Measurements from ENCODE around the gene RXRA.
A peak's percentile ranks its signal among the peaks of the same experiment; 100 is the strongest.

Gene RXRA

DNA sequence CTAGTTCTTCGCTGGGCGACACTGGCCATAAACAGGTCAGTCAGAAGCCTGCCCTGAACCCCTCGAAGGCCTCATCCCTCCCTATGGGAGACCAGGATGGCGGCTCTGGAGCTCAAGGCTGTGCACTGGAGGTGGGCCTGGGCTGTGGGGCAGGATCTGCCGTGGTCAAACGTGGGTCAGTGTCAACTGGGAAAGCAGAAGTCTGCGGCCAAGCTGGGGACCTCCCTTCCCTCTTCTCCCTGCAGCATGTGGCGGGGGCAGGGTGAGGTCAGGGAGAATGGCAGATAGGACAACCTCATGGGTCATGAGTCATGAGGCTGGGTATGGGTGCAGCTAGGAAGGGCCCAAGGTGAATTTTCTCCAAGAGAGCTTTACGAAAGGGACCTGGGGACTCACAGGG, 132.9 kb downstream of the RXRA start:
- no peak for DNase-seq (ENCODE audit: low read depth)
- H3K4me3 ChIP-seq (ENCODE audit: low read length) = no peak overlapping the region
- TF ChIP-seq, protein P1, sequence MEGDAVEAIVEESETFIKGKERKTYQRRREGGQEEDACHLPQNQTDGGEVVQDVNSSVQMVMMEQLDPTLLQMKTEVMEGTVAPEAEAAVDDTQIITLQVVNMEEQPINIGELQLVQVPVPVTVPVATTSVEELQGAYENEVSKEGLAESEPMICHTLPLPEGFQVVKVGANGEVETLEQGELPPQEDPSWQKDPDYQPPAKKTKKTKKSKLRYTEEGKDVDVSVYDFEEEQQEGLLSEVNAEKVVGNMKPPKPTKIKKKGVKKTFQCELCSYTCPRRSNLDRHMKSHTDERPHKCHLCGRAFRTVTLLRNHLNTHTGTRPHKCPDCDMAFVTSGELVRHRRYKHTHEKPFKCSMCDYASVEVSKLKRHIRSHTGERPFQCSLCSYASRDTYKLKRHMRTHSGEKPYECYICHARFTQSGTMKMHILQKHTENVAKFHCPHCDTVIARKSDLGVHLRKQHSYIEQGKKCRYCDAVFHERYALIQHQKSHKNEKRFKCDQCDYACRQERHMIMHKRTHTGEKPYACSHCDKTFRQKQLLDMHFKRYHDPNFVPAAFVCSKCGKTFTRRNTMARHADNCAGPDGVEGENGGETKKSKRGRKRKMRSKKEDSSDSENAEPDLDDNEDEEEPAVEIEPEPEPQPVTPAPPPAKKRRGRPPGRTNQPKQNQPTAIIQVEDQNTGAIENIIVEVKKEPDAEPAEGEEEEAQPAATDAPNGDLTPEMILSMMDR (conservative IDR thresholded peaks at IDR 0.05; ENCODE audit: low read length) = no peak

DNA sequence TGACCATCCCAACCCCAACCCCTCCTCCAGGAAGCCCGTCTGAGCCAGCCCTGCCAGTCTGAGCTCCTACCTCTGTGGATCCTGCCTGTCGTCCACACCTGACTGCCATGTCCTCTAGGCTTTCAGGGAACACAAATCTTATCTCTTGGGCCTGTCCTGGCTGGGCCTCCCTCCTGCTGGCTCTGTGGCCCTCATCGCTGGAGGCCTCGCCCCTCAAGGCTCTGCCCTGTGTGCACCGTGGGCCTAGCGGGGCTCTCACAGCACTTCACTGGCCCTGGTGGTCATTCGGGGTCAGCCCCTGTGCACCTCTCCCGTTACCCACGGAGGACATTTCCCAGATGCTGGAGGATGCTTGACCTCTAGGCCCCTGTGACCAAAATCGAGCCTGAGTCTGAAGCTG, 133.3 kb downstream of the RXRA start:
- H3K4me3 ChIP-seq (ENCODE audit: low read length) = no peak overlapping the region
- TF ChIP-seq, protein P1 (conservative IDR thresholded peaks at IDR 0.05; ENCODE audit: low read length) = no peak
- DNase-seq (ENCODE audit: low read depth) = no peak

DNA sequence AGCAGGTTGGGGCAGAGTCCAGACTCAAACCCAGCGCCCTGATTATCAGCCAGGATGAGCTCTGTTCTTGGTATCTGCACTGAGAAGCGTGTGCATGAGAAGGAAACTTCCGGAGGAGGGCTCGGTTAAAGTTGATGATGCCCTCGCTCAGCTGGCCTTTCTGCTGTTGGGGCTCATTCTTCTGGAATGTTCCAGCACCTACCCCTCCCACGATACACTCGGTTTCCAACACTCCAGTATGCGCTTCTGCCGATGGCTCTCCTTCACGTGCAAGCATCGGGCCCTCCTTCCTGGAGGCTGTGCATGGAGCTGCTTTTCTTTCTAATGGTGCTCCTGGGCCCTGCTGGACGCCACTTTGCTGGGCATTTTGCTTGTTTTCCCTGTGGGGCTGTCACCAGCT, 134.0 kb downstream of the RXRA start:
- no peak overlapping the region for H3K4me3 ChIP-seq (ENCODE audit: low read length)
- DNase-seq (ENCODE audit: low read depth) = no peak
- TF ChIP-seq, protein P1 (conservative IDR thresholded peaks at IDR 0.05; ENCODE audit: low read length) = no peak

DNA sequence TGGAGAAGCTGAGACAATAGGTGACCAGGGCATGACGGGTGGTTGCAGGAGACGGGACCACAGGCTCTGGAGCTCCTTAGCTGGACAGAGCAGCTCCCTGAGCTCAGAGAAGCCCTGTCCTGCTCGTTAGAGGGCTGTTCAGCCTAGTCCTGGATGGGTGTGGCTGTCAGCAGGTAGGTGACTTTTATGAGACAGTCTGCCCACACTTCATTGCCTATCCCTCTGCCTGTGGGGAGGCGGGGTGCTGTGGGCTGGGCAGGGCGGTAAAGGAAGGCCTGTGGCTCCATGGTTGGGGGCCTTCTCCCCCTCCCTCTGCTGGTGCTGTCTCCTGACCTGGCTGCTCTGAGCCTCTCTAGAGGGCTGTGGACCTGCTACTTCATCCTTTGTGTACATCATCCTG, 134.6 kb downstream of the RXRA start:
- no peak overlapping the region for H3K4me3 ChIP-seq (ENCODE audit: low read length)
- TF ChIP-seq, protein P1 (conservative IDR thresholded peaks at IDR 0.05; ENCODE audit: low read length) = no peak
- DNase-seq (ENCODE audit: low read depth) = no peak

DNA sequence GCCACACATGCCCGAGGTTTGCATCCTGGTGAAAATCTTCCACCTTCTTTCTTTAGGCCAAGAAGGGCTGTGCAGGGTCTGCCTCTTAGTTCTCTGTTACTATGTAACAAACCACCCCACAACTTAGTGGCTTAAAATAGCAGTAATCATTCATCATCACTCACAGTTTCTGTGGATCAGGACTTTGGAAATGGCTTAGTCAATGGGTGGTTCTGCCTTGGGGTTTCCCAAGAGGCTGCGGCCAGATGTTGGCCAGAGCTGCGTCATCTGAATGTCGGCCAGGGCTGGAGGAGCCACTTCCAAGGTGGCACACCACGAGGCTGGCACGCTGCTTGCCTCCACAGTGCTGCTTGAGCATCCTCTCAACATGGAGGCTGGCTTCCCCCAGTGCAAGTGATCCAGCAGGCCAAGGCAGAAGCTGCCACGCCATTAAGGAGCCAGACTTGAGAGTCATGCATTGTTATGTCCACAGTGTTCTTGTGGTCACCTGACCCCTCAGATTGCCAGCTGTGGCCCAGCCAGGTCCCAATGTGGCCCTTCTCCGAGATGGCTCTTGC, 135.2 kb downstream of the RXRA start:
- TF ChIP-seq, protein P1 (conservative IDR thresholded peaks at IDR 0.05; ENCODE audit: low read length) = no peak
- peak; percentile 43 for DNase-seq (ENCODE audit: low read depth)
- no peak overlapping the region for H3K4me3 ChIP-seq (ENCODE audit: low read length)

DNA sequence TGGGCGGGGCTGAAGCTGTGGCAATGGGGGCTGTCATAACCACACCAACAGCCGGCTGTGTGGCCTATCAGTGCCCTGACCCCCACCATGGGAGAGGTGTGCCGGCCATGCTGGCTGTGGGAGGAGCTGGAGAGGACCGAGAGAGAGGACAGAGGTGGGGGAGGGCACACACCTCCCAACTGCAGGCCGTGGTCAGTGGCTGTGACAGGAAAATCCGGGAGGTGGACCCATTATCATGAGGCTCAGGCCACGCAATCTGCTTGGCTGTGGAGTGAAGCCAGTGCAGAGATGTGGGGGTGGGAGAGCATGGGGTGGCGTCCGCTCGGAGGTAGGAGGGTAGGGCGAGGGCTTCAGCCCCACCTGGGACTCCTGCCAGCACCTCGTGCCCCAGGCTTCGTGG, 136.1 kb downstream of the RXRA start:
- H3K4me3 ChIP-seq (ENCODE audit: low read length) = no peak overlapping the region
- no peak for DNase-seq (ENCODE audit: low read depth)
- TF ChIP-seq, protein P1 (conservative IDR thresholded peaks at IDR 0.05; ENCODE audit: low read length) = no peak

DNA sequence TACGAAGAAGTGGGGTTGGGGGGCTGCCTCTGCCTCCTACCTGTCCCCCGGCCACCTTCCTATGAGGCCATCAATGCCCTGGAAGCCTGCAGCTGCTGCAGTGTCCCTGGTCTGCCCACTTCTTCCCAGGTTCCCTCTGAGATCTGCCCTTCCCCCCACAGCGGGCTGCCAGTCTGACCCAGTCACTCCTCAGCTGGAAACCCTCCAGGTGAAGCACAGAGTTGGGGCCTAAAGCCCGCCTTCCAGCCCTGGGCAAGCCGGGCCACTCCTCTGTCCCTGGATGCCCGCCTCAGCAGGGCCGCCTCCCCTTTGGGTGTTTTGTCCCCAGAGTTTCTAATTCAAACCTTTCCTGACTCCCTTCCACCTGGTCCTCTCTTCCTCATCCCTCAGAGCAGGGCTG, 137.0 kb downstream of the RXRA start:
- no peak overlapping the region for H3K4me3 ChIP-seq (ENCODE audit: low read length)
- TF ChIP-seq, protein P1 (conservative IDR thresholded peaks at IDR 0.05; ENCODE audit: low read length) = no peak
- DNase-seq (ENCODE audit: low read depth) = no peak
